OCI-LY7 (cell line): Measurements from ENCODE around the gene NAALADL2. TPM values are rescaled to one million over a fixed set of nuclear protein-coding genes. Genes with fewer than 3 reads are reported as not detected.

Source experiments
- BruUV-seq: library from RNA; stranded (reverse); fragments of 400-500 nt; replicated peaks from 2 replicates; lab custom pipeline; 2021; lab: Mats Ljungman, UMichigan
- CTCF ChIA-PET: fragments of 300-600 bp; sonication (Branson Sonifier 250); formaldehyde crosslinking; loops from one replicate; lab custom pipeline; 2022; ENCODE audit warnings: antibody characterized with exemption; ENCODE audit not compliant: unreplicated experiment; lab: Charles Lee
- POLR2A ChIA-PET: fragments of 300-600 bp; sonication (Branson Sonifier 250); formaldehyde crosslinking; loops from one replicate; lab custom pipeline; 2022; ENCODE audit warnings: antibody characterized with exemption; lab: Charles Lee
- DNase-seq: peaks from one replicate; pipeline ENCODE4 v3.0.0-alpha.2; 2015; ENCODE audit warnings: low spot score
- H2AFZ ChIP-seq: fragments of 200-600 bp; sonication (generic), shearing (Covaris generic); 2 replicates; pipeline ENCODE4 v1.6.1; 2014; ENCODE audit warnings: mild to moderate bottlenecking, antibody characterized with exemption, low read length, moderate library complexity
- H3K27ac ChIP-seq: fragments of 200-600 bp; sonication (generic); 2 replicates; pipeline ENCODE4 v1.5.1; 2014; ENCODE audit warnings: mixed run types, low read depth, mild to moderate bottlenecking, moderate library complexity, low read length, inconsistent platforms; ENCODE audit not compliant: poor library complexity, severe bottlenecking
- H3K36me3 ChIP-seq: fragments of 200-600 bp; sonication (generic); 2 replicates; pipeline ENCODE4 v1.6.1; 2014; ENCODE audit warnings: mild to moderate bottlenecking, antibody characterized with exemption, low read length, moderate library complexity, mixed read lengths; ENCODE audit not compliant: insufficient read depth
- H3K4me1 ChIP-seq: fragments of 200-600 bp; sonication (generic); 2 replicates; pipeline ENCODE4 v1.5.1; 2014; ENCODE audit warnings: mild to moderate bottlenecking, low read length; ENCODE audit not compliant: insufficient read depth, poor library complexity, severe bottlenecking
- H3K4me2 ChIP-seq: fragments of 200-600 bp; sonication (generic); 2 replicates; pipeline ENCODE4 v1.6.1; 2014; ENCODE audit warnings: mild to moderate bottlenecking, low read length
- H3K4me3 ChIP-seq: fragments of 200-600 bp; sonication (generic); 2 replicates; pipeline ENCODE4 v1.5.1; 2014; ENCODE audit warnings: mild to moderate bottlenecking, low read depth, low read length; ENCODE audit not compliant: poor library complexity, severe bottlenecking
- H3K79me2 ChIP-seq: fragments of 200-600 bp; sonication (generic); 2 replicates; pipeline ENCODE4 v1.6.1; 2016; ENCODE audit warnings: low read depth, mild to moderate bottlenecking, low read length, moderate library complexity, mixed read lengths; ENCODE audit not compliant: insufficient read depth
- H3K9me2 ChIP-seq: fragments of 200-600 bp; sonication (generic); 2 replicates; pipeline ENCODE4 v1.6.1; 2016; ENCODE audit warnings: mild to moderate bottlenecking, low read length, mixed read lengths; ENCODE audit not compliant: insufficient read depth
- H3K9me3 ChIP-seq: fragments of 200-600 bp; sonication (generic); 2 replicates; pipeline ENCODE4 v1.6.1; 2014; ENCODE audit warnings: mild to moderate bottlenecking, mixed run types, low read length, mixed read lengths
- H4K20me1 ChIP-seq: fragments of 200-600 bp; sonication (generic); 2 replicates; pipeline ENCODE4 v1.6.1; 2014; ENCODE audit warnings: mild to moderate bottlenecking, antibody characterized with exemption, low read length, moderate library complexity, mixed read lengths; ENCODE audit not compliant: insufficient read depth
- EZH2phosphoT487 ChIP-seq: fragments of 200-600 bp; sonication (generic); IDR thresholded peaks from 2 replicates; pipeline ENCODE4 v1.6.1; 2018; ENCODE audit warnings: low read depth, borderline replicate concordance, mild to moderate bottlenecking, mixed run types, antibody characterized with exemption, low read length, moderate library complexity, mixed read lengths
- intact Hi-C: fragments of 100-400 bp; cut with micrococcal nuclease; formaldehyde crosslinking; loops from one replicate; pipeline ENCODE4 v1.10.0; 2022; ENCODE audit not compliant: unreplicated experiment
- total RNA-seq, 2 experiments: library from RNA; depleted of rRNA in 1 of 2; stranded (reverse); fragments of >200 nt in 1 of 2; shearing (Covaris generic) in 1 of 2; gene quantifications; 2 replicates each; pipeline ENCODE4 v1.2.3, GENCODE V29; 2014 to 2022
- TF ChIP-seq, protein P1 (sequence below): fragments of 200-600 bp; sonication (generic); conservative IDR thresholded peaks from 2 replicates; pipeline ENCODE4 v1.5.1; 2014; ENCODE audit warnings: mild to moderate bottlenecking, antibody characterized with exemption, low read length, moderate library complexity, mixed read lengths

The NAALADL2 gene
- total RNA-seq, 2 experiments from 2014 or later, result 0.25 to 0.70 TPM

DNA sequence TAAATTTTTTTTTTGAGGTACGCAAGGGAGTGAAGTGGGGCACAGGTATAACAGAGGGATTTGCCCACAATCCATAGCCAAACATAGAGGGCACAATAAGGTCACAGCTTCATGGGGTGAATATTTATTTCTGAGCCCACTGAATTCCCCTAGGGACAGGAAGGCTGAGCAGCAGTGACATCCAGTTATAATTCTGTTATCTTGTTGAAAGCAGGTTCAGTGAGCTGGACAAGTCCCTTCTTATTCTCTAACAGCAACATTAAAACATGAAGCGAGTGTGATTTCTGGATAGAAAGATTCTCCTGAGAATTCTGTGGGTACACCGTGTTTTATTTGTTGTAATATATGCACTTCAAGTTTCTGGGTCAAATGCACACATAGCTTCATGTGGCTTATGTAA, 538.2 kb downstream of the NAALADL2 start:
- Histone ChIP-seq H3K4me2 (no peak overlapping the region), H2AFZ (no peak overlapping the region), H3K4me1 (no peaks in the 10 kb centered on the region), H3K9me3 (no peaks in the 10 kb centered on the region), H4K20me1 (no peaks in the 10 kb centered on the region), H3K27ac (no peak overlapping the region), H3K4me3 (no peak overlapping the region), H3K9me2 (no peaks in the 10 kb centered on the region), H3K36me3 (no peaks in the 10 kb centered on the region), H3K79me2 (no peaks in the 10 kb centered on the region)
- POLR2A ChIA-PET, result no interaction called here
- no peak for DNase-seq
- BruUV-seq, result no TSS peak
- CTCF ChIA-PET, result no interaction called here
- intact Hi-C loops, result no loop called here
- TF ChIP-seq, protein P1, sequence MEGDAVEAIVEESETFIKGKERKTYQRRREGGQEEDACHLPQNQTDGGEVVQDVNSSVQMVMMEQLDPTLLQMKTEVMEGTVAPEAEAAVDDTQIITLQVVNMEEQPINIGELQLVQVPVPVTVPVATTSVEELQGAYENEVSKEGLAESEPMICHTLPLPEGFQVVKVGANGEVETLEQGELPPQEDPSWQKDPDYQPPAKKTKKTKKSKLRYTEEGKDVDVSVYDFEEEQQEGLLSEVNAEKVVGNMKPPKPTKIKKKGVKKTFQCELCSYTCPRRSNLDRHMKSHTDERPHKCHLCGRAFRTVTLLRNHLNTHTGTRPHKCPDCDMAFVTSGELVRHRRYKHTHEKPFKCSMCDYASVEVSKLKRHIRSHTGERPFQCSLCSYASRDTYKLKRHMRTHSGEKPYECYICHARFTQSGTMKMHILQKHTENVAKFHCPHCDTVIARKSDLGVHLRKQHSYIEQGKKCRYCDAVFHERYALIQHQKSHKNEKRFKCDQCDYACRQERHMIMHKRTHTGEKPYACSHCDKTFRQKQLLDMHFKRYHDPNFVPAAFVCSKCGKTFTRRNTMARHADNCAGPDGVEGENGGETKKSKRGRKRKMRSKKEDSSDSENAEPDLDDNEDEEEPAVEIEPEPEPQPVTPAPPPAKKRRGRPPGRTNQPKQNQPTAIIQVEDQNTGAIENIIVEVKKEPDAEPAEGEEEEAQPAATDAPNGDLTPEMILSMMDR, result no peak
- TF ChIP-seq EZH2phosphoT487, result no peak

DNA sequence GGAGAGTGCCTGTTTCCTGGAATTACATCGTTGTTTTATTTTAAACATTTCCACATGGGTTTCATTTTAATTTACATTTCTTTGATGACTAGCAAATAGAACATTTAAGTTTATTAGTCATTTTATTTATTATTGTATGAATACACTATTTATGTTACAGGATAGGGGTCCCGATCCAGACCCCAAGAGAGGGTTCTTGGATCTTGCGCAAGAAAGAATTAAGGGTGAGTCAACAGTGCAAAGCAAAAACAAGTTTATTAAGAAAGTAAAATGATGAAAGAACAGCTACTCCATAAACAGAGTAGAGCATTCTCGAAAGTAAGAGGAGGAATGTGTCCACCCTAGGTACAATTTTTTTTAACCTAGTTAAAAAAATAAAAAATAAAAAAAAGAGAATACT, 539.5 kb downstream of the NAALADL2 start:
- no peak overlapping the region for H3K27ac ChIP-seq
- ChIA-PET CTCF (no interaction called here), POLR2A (no interaction called here)
- no peaks in the 10 kb centered on the region for H4K20me1 ChIP-seq
- no peaks in the 10 kb centered on the region for H3K36me3 ChIP-seq
- H3K4me2 ChIP-seq, result no peak overlapping the region
- no peaks in the 10 kb centered on the region for H3K79me2 ChIP-seq
- intact Hi-C loops, result no loop called here
- H3K9me2 ChIP-seq, result no peaks in the 10 kb centered on the region
- no peak overlapping the region for H2AFZ ChIP-seq
- no peak for TF ChIP-seq EZH2phosphoT487
- TF ChIP-seq, protein P1, result no peak
- no peak for DNase-seq
- H3K4me1 ChIP-seq, result no peaks in the 10 kb centered on the region
- no TSS peak for BruUV-seq
- no peak overlapping the region for H3K4me3 ChIP-seq
- no peaks in the 10 kb centered on the region for H3K9me3 ChIP-seq

DNA sequence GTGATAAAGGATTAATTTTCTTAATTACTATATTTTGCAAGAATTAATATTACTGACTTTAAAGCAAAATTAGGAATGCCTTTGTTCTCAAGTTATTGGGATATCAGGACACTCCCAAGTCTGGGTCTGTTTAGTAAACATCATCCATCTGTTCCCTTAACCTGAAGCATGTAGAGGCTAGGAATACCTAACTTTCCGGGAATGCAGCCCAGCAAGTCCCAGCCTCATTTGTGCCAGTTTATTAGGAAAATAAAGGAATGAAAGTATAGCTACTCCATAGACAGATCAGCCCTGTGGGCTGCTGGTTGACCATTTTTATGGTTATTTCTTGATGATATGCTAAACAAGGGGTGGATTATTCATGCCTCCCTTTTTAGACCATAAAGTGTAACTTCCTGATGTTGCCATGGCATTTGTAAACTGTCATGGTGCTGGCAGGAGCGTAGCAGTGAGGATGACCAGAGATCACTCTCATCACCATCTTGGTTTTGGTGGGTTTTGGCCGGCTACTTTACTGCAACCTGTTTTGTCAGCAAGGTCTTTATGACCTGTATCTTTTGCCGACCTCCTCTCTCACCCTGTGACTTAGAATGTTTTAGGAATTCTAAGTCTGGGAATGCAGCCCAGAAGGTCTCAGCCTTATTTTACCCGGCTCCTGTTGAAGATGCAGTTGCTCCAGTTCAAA, 540.2 kb downstream of the NAALADL2 start:
- BruUV-seq, result no TSS peak
- Histone ChIP-seq H4K20me1 (no peaks in the 10 kb centered on the region), H3K79me2 (no peaks in the 10 kb centered on the region), H3K4me3 (no peak overlapping the region), H3K4me2 (no peak overlapping the region), H2AFZ (no peak overlapping the region), H3K27ac (no peak overlapping the region), H3K9me3 (no peaks in the 10 kb centered on the region), H3K36me3 (no peaks in the 10 kb centered on the region), H3K9me2 (no peaks in the 10 kb centered on the region), H3K4me1 (no peaks in the 10 kb centered on the region)
- CTCF ChIA-PET, result no interaction called here
- no peak for DNase-seq
- POLR2A ChIA-PET, result no interaction called here
- intact Hi-C loops, result no loop called here
- no peak for TF ChIP-seq EZH2phosphoT487
- TF ChIP-seq, protein P1, result no peak
